Effector memory CD8-positive, alpha-beta T cell (primary cell): Measurements from ENCODE around the gene SERPIND1.
A peak's percentile ranks its signal among the peaks of the same experiment; 100 is the strongest.
"Not testable (repeated sequence)": the region's sequence is repeated elsewhere in the genome, so short reads cannot be mapped to it uniquely, and the experiment has no call there.

ENCODE experiments used
- ATAC-seq: fragments of 150-1000 bp; cut with Tn5 transposase; replicated peaks from 2 replicates; pipeline ENCODE4 v1.10.0; 2021; ENCODE audit warnings: mild to moderate bottlenecking, moderate library complexity
- DNase-seq, 3 experiments: peaks; one replicate each; pipeline ENCODE4 v3.0.0; 2021
- H3K27ac Mint-ChIP-seq, 2 donors: one replicate each; pipeline ENCODE4 v1.8.0; 2022; ENCODE audit warnings: mild to moderate bottlenecking in 2 of 2, mixed read lengths in 2 of 2, moderate library complexity in 2 of 2
- H3K27me3 Mint-ChIP-seq, 2 donors: one replicate each; pipeline ENCODE4 v1.8.0; 2022; ENCODE audit warnings: mixed read lengths in 2 of 2
- H3K36me3 Mint-ChIP-seq: one replicate; pipeline ENCODE4 v1.8.0; 2022; ENCODE audit warnings: mild to moderate bottlenecking, moderate library complexity, mixed read lengths; ENCODE audit not compliant: insufficient read depth
- H3K4me1 Mint-ChIP-seq, 2 donors: one replicate each; pipeline ENCODE4 v1.8.0; 2022; ENCODE audit warnings: low read depth in 2 of 2, mixed read lengths in 2 of 2
- H3K4me3 Mint-ChIP-seq, 2 donors: one replicate each; pipeline ENCODE4 v1.8.0; 2022; ENCODE audit warnings: mild to moderate bottlenecking in 2 of 2, mixed read lengths in 2 of 2, moderate library complexity in 2 of 2
- H3K9me3 Mint-ChIP-seq, 2 donors: one replicate each; pipeline ENCODE4 v1.8.0; 2022; ENCODE audit warnings: mixed read lengths in 2 of 2

The SERPIND1 gene

GRCh38 chr22:20752104-20752741 lies 21.7 kb upstream of the SERPIND1 start:
- H3K4me1 Mint-ChIP-seq, result peaks cover 7 to 9% of the 10 kb centered on the region in 2 donors
- H3K27me3 Mint-ChIP-seq, result no peaks in the 10 kb centered on the region
- no peaks in the 10 kb centered on the region for H3K9me3 Mint-ChIP-seq
- H3K27ac Mint-ChIP-seq, result no peak overlapping the region
- H3K36me3 Mint-ChIP-seq, result peaks cover 54% of the 10 kb centered on the region
- no peak for DNase-seq
- ATAC-seq, result no peak
- H3K4me3 Mint-ChIP-seq, result no peak overlapping the region

GRCh38 chr22:20752873-20753272 lies 21.0 kb upstream of the SERPIND1 start:
- H3K36me3 Mint-ChIP-seq, result peaks cover 51% of the 10 kb centered on the region
- DNase-seq (no peak), ATAC-seq (no peak)
- H3K9me3 Mint-ChIP-seq, result no peaks in the 10 kb centered on the region
- no peak overlapping the region for H3K27ac Mint-ChIP-seq
- H3K27me3 Mint-ChIP-seq, result no peaks in the 10 kb centered on the region
- H3K4me3 Mint-ChIP-seq, result no peak overlapping the region
- peaks cover 7 to 9% of the 10 kb centered on the region in 2 donors for H3K4me1 Mint-ChIP-seq

DNA sequence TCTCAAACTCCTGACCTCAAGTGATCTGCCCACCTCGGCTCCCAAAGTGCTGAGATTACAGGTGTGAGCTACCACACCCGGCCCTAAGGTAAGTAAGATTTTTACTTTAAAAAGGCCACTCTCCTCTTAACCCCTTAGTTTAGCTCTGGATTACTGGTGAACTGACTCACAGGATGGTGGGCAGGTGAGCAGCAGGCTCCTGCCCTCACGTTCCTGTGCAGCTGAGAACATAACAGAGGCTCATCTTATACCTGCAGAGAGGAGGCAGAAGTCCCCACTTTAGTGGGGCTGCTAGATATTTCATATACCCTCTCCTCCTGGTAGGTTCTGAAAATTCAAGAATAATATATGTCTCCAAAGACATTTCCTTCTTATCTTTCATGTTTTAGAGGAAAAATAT lies 17.1 kb upstream of the SERPIND1 start:
- DNase-seq, result no peak
- Mint-ChIP-seq H3K4me1 (no peaks in the 10 kb centered on the region), H3K4me3 (no peak overlapping the region), H3K36me3 (peaks cover 47% of the 10 kb centered on the region), H3K27me3 (no peaks in the 10 kb centered on the region), H3K27ac (no peak overlapping the region), H3K9me3 (no peaks in the 10 kb centered on the region)
- ATAC-seq, result no peak

DNA sequence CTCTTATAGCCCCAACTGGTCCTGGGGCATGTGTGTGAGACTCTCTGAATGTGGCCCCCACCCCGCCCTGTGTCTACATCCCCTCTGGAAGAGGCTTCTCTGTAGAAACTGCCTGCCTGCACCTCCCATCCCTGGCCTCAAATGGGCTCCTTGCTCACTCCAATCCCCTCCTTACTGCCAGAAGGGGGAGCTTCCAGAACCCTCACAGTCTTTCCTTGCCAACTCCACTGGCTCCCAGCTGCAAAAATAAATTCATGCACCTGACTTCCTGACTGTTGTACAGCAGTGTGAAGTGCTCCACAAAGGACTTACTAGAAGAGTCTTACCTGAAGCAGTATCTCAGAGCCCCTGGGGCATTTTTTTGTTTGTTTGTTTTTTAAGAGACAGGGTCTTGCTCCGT lies 15.2 kb upstream of the SERPIND1 start:
- H3K27ac Mint-ChIP-seq, result no peak overlapping the region
- ATAC-seq, result no peak
- H3K4me3 Mint-ChIP-seq, result no peak overlapping the region
- peaks cover 50% of the 10 kb centered on the region for H3K36me3 Mint-ChIP-seq
- H3K27me3 Mint-ChIP-seq, result no peaks in the 10 kb centered on the region
- no peak for DNase-seq
- no peaks in the 10 kb centered on the region for H3K4me1 Mint-ChIP-seq
- H3K9me3 Mint-ChIP-seq, result no peaks in the 10 kb centered on the region

DNA sequence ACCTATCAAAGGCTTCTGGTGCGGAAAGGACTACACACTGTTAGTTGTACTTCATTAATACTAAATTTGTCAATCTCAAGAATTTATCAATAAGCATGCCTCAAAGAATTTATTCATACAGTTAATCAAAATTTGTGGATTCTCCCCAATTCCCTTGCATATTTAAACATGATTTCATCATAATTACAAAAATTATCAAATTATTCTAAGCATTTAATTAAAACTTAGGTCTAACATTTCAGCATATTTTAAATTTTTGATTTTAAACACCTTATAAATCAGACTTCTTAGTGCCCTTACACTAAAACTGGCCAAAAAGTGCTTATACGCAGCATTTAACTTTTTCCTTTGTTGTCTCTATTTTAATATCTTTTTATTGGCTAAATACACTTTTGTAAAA lies 13.8 kb upstream of the SERPIND1 start:
- DNase-seq, result no peak
- H3K4me3 Mint-ChIP-seq, result no peak overlapping the region
- H3K27ac Mint-ChIP-seq, result no peak overlapping the region
- no peaks in the 10 kb centered on the region for H3K4me1 Mint-ChIP-seq
- peaks cover 59% of the 10 kb centered on the region for H3K36me3 Mint-ChIP-seq
- no peaks in the 10 kb centered on the region for H3K27me3 Mint-ChIP-seq
- no peaks in the 10 kb centered on the region for H3K9me3 Mint-ChIP-seq
- ATAC-seq, result no peak

GRCh38 chr22:20761536-20761935 lies 12.4 kb upstream of the SERPIND1 start:
- Mint-ChIP-seq H3K27me3 (no peaks in the 10 kb centered on the region), H3K27ac (no peak overlapping the region), H3K4me1 (no peaks in the 10 kb centered on the region), H3K36me3 (peaks cover 59% of the 10 kb centered on the region), H3K4me3 (no peak overlapping the region), H3K9me3 (no peaks in the 10 kb centered on the region)
- ATAC-seq (no peak), DNase-seq (no peak)

- no peak overlapping the region for H3K4me3 Mint-ChIP-seq
These were observed 11.6 kb upstream of the SERPIND1 start for GRCh38 chr22:20762233-20762796.

DNA sequence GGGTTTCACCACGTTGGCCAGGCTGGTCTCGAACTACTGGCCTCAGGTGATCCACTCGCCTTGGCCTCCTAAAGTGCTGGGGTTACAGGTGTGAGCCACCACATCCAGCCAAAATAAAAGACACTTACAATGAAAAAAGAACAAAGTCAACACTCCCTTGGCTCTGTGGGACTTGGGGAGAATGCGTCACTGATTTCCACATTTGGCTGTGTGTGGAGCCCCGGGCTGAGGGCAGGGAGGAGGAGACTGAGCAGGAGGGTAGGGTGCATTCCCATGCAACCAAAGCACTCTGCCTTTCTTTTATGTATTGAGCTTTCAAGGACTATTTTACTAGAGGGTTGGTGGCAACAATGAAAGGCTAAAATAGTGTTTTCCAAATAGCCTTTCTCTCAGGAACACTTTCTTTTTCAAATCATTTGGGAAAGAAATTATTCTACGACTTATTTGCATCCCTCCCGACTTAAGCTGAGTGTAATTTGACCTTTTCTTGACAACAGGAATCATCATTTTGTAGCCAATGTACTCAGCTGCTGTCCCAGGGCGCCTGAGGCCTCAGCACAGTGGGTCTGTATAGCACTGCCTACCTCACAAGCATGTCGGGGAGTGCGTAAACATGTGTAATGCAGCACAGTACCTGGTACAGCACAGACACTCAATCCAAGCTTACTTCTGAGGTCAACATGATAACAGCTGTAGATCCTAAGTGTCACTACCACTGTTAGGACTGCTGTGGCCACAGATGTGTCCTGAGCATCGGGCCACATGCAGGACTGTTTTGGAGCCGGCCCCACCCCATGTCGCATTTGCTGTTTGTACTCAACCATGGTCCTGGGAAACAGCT lies 10.1 kb upstream of the SERPIND1 start:
- H3K36me3 Mint-ChIP-seq, result peaks cover 55% of the 10 kb centered on the region
- peaks cover 5% of the 10 kb centered on the region in 2 donors for H3K4me1 Mint-ChIP-seq
- DNase-seq, result no peak
- no peak overlapping the region for H3K27ac Mint-ChIP-seq
- H3K9me3 Mint-ChIP-seq, result no peaks in the 10 kb centered on the region
- no peaks in the 10 kb centered on the region for H3K27me3 Mint-ChIP-seq
- H3K4me3 Mint-ChIP-seq, result no peak overlapping the region
- no peak for ATAC-seq

More at GRCh38 chr22:20762233-20762796, 11.6 kb upstream of the SERPIND1 start:
- Mint-ChIP-seq H3K9me3 (no peaks in the 10 kb centered on the region), H3K27ac (peak overlapping the region in 1 of 2 donors; percentile 46), H3K4me1 (no peaks in the 10 kb centered on the region), H3K27me3 (no peaks in the 10 kb centered on the region), H3K36me3 (peaks cover 60% of the 10 kb centered on the region)
- ATAC-seq, result no peak
- DNase-seq, result no peak

DNA sequence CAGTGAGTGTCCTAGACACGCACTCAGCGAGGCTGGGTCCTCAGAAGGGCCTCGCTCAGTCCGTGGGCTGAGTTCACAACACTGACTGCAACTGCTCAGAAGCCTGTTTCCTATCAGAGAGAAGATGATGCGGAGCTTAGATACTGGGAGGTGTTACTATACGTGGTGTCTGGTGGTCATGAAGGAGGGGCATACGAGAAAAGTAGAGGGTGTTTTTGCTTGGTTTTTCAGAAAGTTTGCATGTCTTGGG lies 9.5 kb upstream of the SERPIND1 start:
- H3K4me3 Mint-ChIP-seq, result no peak overlapping the region
- DNase-seq (no peak), ATAC-seq (no peak)
- no peak overlapping the region for H3K27ac Mint-ChIP-seq
- H3K4me1 Mint-ChIP-seq, result peaks cover 5 to 8% of the 10 kb centered on the region in 2 donors
- H3K27me3 Mint-ChIP-seq, result no peaks in the 10 kb centered on the region
- no peaks in the 10 kb centered on the region for H3K9me3 Mint-ChIP-seq
- H3K36me3 Mint-ChIP-seq, result peaks cover 53% of the 10 kb centered on the region

DNA sequence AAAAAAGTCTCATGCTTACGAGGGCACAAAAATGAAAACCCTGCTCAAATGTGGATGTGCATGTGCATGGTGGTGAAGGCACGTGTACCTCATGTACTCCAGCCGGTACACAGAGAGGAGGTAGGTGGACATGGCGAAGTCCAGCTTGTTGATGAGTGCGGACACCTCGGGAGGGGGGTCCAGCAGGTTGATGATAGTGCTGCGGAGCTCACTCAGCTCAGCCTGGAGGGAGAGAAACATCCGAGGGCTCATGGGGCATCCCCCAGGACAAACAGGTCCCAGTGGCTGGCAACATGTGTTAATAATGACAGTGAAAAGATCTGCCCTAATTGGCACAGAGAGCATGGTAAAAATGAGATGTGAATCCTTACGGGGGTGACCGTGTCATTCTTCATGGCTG lies 9.2 kb upstream of the SERPIND1 start:
- H3K4me3 Mint-ChIP-seq, result no peak overlapping the region
- peaks cover 53% of the 10 kb centered on the region for H3K36me3 Mint-ChIP-seq
- DNase-seq, result no peak
- no peak for ATAC-seq
- H3K27ac Mint-ChIP-seq, result no peak overlapping the region
- H3K4me1 Mint-ChIP-seq, result peaks cover 5 to 8% of the 10 kb centered on the region in 2 donors
- H3K27me3 Mint-ChIP-seq, result no peaks in the 10 kb centered on the region
- H3K9me3 Mint-ChIP-seq, result no peaks in the 10 kb centered on the region

GRCh38 chr22:20765938-20766337 lies 8.0 kb upstream of the SERPIND1 start:
- ATAC-seq (no peak), DNase-seq (no peak)
- peaks cover 5 to 8% of the 10 kb centered on the region in 2 donors for H3K4me1 Mint-ChIP-seq
- peaks cover 50% of the 10 kb centered on the region for H3K36me3 Mint-ChIP-seq
- no peak overlapping the region for H3K4me3 Mint-ChIP-seq
- no peaks in the 10 kb centered on the region for H3K9me3 Mint-ChIP-seq
- H3K27me3 Mint-ChIP-seq, result no peaks in the 10 kb centered on the region
- peak overlapping the region in 1 of 2 donors; percentile 59 for H3K27ac Mint-ChIP-seq

- Mint-ChIP-seq H3K4me1 (peaks cover 5 to 8% of the 10 kb centered on the region in 2 donors), H3K27me3 (no peaks in the 10 kb centered on the region), H3K4me3 (no peak overlapping the region), H3K36me3 (peaks cover 50% of the 10 kb centered on the region), H3K9me3 (no peaks in the 10 kb centered on the region), H3K27ac (no peak overlapping the region)
- ATAC-seq (no peak), DNase-seq (no peak)
These were observed 7.4 kb upstream of the SERPIND1 start for GRCh38 chr22:20766530-20766929.

DNA sequence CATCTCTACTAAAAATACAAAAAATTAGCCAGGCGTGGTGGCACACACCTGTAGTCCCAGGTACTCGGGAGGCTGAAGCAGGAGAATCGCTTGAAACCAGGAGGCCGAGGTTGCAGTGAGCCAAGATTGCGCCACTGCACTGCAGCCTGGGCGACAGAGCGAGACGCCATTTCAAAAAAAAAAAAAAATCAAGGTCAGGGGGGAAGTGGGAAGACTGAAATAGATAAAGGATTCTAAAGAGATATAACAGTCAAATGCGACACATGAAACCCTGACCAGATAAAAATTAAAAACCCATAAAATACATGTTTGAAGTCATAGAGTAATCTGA lies 4.5 kb upstream of the SERPIND1 start:
- not testable (repeated sequence) for H3K27me3 Mint-ChIP-seq, ATAC-seq, H3K4me1 Mint-ChIP-seq, DNase-seq, H3K9me3 Mint-ChIP-seq, H3K4me3 Mint-ChIP-seq
- Mint-ChIP-seq H3K36me3 (peaks cover 35% of the 10 kb centered on the region), H3K27ac (peak overlapping the region; percentile 57 to 88)

DNA sequence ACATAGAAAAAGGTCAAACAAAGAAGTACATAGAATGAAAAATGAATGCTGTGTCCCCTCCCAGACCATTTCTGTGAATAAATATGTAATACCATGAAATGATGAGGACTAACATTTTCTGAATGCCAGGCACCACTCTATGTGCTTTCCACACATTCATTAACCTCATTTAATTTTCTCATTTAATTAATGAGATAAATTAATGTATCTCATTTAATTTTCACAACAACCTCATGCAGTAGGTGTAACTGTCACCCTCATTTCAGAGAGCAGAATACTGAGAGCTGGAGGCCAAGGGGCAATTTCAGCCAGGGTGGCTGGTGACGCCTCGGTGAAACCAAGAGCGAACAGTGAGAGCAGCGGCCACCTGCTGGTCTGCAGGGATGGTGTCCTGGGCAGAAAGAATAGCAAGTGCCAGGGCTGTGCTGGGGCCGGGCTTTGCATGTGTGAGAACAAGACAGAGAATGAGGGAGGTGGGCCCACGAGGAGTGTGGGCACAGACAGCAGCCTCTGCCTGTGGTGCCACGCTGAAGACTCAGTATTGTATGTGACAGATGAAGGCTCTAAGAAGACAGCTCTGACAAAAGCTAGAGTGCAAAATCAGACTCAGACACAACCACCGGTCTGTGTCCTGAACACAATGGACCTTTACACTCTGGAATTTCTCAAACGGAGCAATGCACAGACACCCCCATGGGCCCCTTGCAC lies 1.8 kb upstream of the SERPIND1 start:
- no peak overlapping the region for H3K27ac Mint-ChIP-seq
- no peaks in the 10 kb centered on the region for H3K9me3 Mint-ChIP-seq
- peaks cover 24% of the 10 kb centered on the region for H3K36me3 Mint-ChIP-seq

More for the DNA sequence above, 1.8 kb upstream of the SERPIND1 start:
- ATAC-seq (no peak), DNase-seq (no peak)
- H3K27me3 Mint-ChIP-seq, result no peaks in the 10 kb centered on the region
- peaks cover 5 to 8% of the 10 kb centered on the region in 2 donors for H3K4me1 Mint-ChIP-seq
- H3K4me3 Mint-ChIP-seq, result no peak overlapping the region
